Activated CD4-positive, alpha-beta memory T cell treated with anti-CD3 and anti-CD28 coated beads, Interleukin-2, amount 10 ng/mL, durations not matched to agents 7 days and 5 days (primary cell): ENCODE measurements around the gene XPNPEP3. TPM values are rescaled to one million over a fixed set of nuclear protein-coding genes. Genes with fewer than 3 reads are reported as not detected.
"Not testable (repeated sequence)": the region's sequence is repeated elsewhere in the genome, so short reads cannot be mapped to it uniquely, and the experiment has no call there.

ENCODE experiments used
- CTCF ChIA-PET: fragments of 350-600 bp; sonication (Branson Sonifier 250); formaldehyde crosslinking; loops from one replicate; lab custom pipeline; 2021; ENCODE audit warnings: antibody characterized with exemption, inconsistent platforms; lab: Charles Lee
- POLR2A ChIA-PET: fragments of 350-600 bp; sonication (Branson Sonifier 250); formaldehyde crosslinking; loops from one replicate; lab custom pipeline; 2021; ENCODE audit warnings: antibody characterized with exemption; lab: Charles Lee
- DNase-seq: peaks from one replicate; pipeline ENCODE4 v3.0.0-alpha.2; 2020
- H3K27ac Mint-ChIP-seq: one replicate; pipeline ENCODE4 v1.8.0; 2021; ENCODE audit warnings: mild to moderate bottlenecking, mixed read lengths
- H3K27me3 Mint-ChIP-seq: one replicate; pipeline ENCODE4 v1.8.0; 2021; ENCODE audit warnings: mixed read lengths
- H3K36me3 Mint-ChIP-seq: one replicate; pipeline ENCODE4 v1.8.0; 2021; ENCODE audit warnings: low read depth, mixed read lengths
- H3K4me1 Mint-ChIP-seq: one replicate; pipeline ENCODE4 v1.8.0; 2021; ENCODE audit warnings: mixed read lengths
- H3K4me3 Mint-ChIP-seq: one replicate; pipeline ENCODE4 v1.8.0; 2021; ENCODE audit warnings: mild to moderate bottlenecking, mixed read lengths
- H3K9me3 Mint-ChIP-seq: one replicate; pipeline ENCODE4 v1.8.0; 2021; ENCODE audit warnings: mixed read lengths
- total RNA-seq, 2 experiments: library from RNA; stranded (reverse); gene quantifications; one replicate each; pipeline ENCODE4 v1.2.3, GENCODE V29; 2021

Gene XPNPEP3
- total RNA-seq: 10 to 100 TPM; 11.3 to 13.2 TPM

DNA sequence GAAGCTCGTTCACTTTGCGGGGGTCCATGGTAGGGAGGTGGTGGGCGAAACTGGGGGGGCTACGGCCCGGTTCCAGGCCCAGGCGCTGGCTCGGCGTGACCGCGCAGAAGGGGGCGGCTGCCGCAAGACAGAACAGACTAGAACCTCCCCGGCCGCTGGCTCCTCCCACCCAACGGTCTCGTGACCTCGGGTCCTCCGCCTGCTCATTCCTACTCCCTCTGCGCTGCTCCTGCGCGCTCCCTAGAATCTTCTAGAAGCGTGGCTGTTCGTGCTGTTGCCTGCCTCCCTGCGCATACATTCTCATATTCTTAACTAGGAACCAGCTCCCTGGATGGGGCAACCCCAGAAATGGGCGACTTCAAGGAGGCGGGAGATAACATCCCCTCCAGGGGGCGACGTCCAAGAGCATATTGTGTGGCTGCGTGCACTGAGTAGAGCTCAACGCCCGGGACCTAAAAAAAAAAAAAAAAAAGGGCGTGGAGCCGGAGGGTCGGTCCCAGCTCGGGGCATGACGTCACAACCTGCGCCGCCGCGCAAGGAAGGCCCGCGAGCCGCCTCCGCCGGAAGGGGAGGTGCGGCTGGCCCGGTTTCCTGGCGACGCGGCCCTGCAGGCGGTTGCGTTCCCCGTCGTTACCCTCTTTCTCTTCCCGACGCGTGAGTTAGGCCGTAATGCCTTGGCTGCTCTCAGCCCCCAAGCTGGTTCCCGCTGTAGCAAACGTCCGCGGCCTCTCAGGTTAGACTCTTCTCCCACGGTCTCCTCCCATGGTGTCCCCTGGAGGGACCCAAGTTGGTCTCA is at the start of gene XPNPEP3, which contains the start of gene ST13:
TSS of gene XPNPEP3 (plus strand) at position 636 of the 796 bp plus-strand sequence. CDS start at position 670, 34 bp downstream.
TSS of gene ST13 (minus strand) at position 127 of the 796 bp plus-strand sequence. CDS start at position 28, 99 bp downstream.
- peak; percentile 97 for DNase-seq
- ChIA-PET POLR2A (interaction anchor here (0.7 to 4.3 kb wide), 18 partner anchors 11 to 612 kb away, joined by 3 to 31 read pairs (median 5); partner anchors contain the start of genes ACO2, EP300, PHF5A and RANGAP1), CTCF (interaction anchor here (0.6 to 3.5 kb wide), 11 partner anchors 10 to 509 kb away, joined by 3 to 20 read pairs (median 4); no protein-coding TSS in a partner anchor)
- peak within 1 kb of the TSS; percentile 99 for H3K27ac Mint-ChIP-seq
- H3K9me3 Mint-ChIP-seq: no peaks in the 10 kb centered on the region
- H3K4me1 Mint-ChIP-seq: peaks cover 50% of the 10 kb centered on the region
- peak within 1 kb of the TSS; percentile 95 for H3K4me3 Mint-ChIP-seq
- no peaks in the 10 kb centered on the region for H3K27me3 Mint-ChIP-seq
- H3K36me3 Mint-ChIP-seq: peaks cover 9% of the 10 kb centered on the region

DNA sequence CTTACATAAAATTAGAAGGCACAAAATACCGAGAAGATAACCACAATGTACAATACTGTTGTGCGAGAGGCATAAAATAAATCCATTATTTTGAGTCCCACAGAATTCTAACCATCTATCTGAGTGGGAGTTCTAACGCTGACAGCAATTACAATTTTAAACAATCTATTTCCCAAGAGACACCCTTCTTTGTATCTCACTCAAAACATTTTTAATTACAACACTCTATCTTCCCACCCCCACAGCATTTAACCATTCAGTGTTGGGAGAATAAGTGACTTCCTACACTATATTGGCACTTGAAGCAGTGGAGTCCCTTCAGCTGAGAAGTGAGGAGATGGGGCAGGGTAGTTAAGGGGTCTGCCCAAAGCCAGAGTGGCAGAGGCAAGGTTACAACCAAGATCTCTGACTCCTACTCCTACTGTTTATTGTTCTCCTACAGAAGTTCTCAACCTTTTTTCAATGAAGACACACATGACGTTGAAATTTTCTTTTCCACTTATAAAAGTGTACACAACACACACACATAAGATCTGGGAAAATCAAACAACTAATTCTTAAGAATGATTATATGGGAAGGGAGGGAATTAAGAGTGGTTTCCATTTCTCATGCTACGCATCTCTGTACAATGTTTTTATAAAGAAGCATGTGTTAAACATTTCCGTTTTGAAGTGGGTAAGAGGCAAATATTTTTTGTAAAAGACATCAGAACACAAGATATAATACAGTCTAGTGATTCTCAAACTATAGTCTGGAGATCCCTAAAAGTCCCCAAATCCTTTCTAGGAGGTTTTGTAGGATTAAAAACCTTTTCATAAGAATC is 48.7 kb upstream of the XPNPEP3 start:
- Mint-ChIP-seq H3K36me3 (peaks cover 10% of the 10 kb centered on the region), H3K4me1 (peaks cover 4% of the 10 kb centered on the region), H3K27ac (no peak overlapping the region), H3K9me3 (no peaks in the 10 kb centered on the region), H3K4me3 (no peak overlapping the region), H3K27me3 (no peaks in the 10 kb centered on the region)
- ChIA-PET CTCF (no interaction called here), POLR2A (no interaction called here)
- DNase-seq: no peak

GRCh38 chr22:40813912-40814315 is 43.0 kb upstream of the XPNPEP3 start:
- Mint-ChIP-seq H3K9me3 (no peaks in the 10 kb centered on the region), H3K36me3 (peaks cover 26% of the 10 kb centered on the region)
- POLR2A ChIA-PET: no interaction called here

GRCh38 chr22:40817737-40818136 is 39.2 kb upstream of the XPNPEP3 start:
- H3K27ac Mint-ChIP-seq: peak overlapping the region; percentile 88
- H3K27me3 Mint-ChIP-seq: no peaks in the 10 kb centered on the region
- ChIA-PET POLR2A (interaction anchor here (1.3 to 4.9 kb wide), 6 partner anchors 38 to 284 kb away, joined by 3 to 31 read pairs (median 4); partner anchors contain the start of genes ST13 and XPNPEP3), CTCF (interaction anchor here (0.9 to 3.3 kb wide), 4 partner anchors 18 to 134 kb away, joined by 3 to 22 read pairs (median 4); partner anchors contain the start of genes ST13 and XPNPEP3)
- H3K36me3 Mint-ChIP-seq: peaks cover 21% of the 10 kb centered on the region
- H3K9me3 Mint-ChIP-seq: no peaks in the 10 kb centered on the region
- H3K4me1 Mint-ChIP-seq: peaks cover 32% of the 10 kb centered on the region
- H3K4me3 Mint-ChIP-seq: peak overlapping the region; percentile 91
- DNase-seq: no peak

More at GRCh38 chr22:40813912-40814315, 43.0 kb upstream of the XPNPEP3 start:
- CTCF ChIA-PET: interaction anchor here (1.3 kb wide), 1 partner anchor 85 kb away, joined by 4 read pairs; no protein-coding TSS in a partner anchor
- no peak overlapping the region for H3K4me3 Mint-ChIP-seq
- H3K4me1 Mint-ChIP-seq: peaks cover 28% of the 10 kb centered on the region
- no peak overlapping the region for H3K27ac Mint-ChIP-seq
- DNase-seq: no peak
- no peaks in the 10 kb centered on the region for H3K27me3 Mint-ChIP-seq

DNA sequence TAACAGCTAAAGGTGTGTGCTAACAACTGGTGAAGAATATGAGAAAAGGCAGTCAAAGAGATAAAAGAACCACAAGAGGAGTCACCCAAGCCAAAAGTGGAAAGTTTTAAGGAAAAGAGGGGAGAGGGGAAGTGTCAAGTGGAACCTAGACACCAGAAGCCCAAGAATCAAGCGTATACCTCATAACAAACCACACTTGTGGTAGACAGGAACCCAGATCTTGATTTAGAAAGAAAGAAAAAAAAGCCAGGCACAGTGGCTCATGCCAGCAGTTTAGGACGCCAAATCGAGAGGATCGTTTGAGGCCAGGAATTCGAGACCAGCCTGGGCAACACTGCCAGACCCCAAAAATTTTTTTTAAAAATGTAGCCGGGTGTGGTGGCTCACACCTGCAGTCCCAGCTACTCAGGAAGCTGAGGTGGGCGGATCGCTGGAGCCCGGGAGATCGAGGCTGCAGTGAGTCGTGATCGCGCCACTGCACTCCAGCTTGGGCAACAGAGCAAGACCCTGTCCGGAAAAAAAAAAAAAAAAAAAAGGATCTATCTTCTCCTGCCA is 38.7 kb upstream of the XPNPEP3 start:
- peaks cover 21% of the 10 kb centered on the region for H3K36me3 Mint-ChIP-seq
- H3K4me3 Mint-ChIP-seq: peak overlapping the region; percentile 91
- no peaks in the 10 kb centered on the region for H3K27me3 Mint-ChIP-seq
- ChIA-PET POLR2A (interaction anchor here (1.0 to 4.9 kb wide), 7 partner anchors 38 to 355 kb away, joined by 3 to 31 read pairs (median 4); partner anchors contain the start of genes ST13 and XPNPEP3), CTCF (interaction anchor here (0.7 to 3.8 kb wide), 9 partner anchors 13 to 142 kb away, joined by 3 to 22 read pairs (median 4); partner anchors contain the start of genes ST13 and XPNPEP3)
- DNase-seq: no peak
- H3K27ac Mint-ChIP-seq: peak overlapping the region; percentile 88
- no peaks in the 10 kb centered on the region for H3K9me3 Mint-ChIP-seq
- H3K4me1 Mint-ChIP-seq: peaks cover 32% of the 10 kb centered on the region

DNA sequence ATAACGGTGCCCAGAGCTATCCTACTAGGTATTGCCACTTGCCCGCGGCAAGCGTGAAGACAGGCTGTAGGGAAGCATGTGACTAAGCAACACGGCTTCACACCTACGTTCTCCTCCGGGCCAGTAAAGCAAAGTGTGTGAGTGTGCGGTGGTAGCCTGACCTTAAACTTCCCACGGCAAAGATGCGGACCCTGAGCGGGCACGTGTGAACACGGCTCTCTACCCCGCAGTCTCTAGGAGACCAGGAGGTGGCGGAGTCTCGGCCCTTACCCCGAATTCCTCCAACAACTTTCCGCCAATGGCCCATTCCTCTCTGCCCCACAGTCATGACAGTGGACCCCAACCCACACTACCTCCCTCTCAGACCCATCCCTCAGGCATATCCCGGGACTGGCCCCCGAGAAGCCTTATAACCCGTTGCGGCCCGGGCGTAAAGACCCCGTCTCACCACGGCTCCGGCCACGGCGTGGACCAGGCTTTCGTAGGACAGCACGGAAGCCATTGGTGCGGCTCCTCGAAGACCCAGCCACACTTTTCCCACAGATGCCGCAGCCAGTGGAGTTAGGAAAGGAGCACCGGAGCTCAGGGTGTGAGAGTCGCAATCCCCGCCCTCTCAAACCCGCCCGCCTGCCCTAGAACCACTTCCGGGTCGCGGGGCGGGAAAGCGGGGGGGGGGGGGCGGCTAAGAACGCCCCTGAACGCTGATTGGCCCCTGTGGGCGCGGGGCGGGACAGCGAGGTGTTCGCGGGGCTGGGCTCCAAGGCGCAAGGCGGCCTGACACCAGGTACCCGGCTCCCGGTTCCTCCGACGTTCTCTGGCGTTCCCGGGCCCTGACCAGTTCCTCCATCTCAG is 38.0 kb upstream of the XPNPEP3 start, which contains the start of gene SLC25A17:
TSS of gene SLC25A17 (minus strand) at position 600 of the 852 bp plus-strand sequence. CDS start at position 502, 98 bp downstream.
- Mint-ChIP-seq H3K4me1 (peaks cover 32% of the 10 kb centered on the region), H3K9me3 (no peaks in the 10 kb centered on the region), H3K27ac (peak within 1 kb of the TSS; percentile 88), H3K36me3 (peaks cover 18% of the 10 kb centered on the region), H3K27me3 (no peaks in the 10 kb centered on the region), H3K4me3 (peak within 1 kb of the TSS; percentile 91)
- peak; percentile 90 for DNase-seq
- POLR2A ChIA-PET: interaction anchor here (0.6 to 4.9 kb wide), 8 partner anchors 9 to 355 kb away, joined by 3 to 31 read pairs (median 4); partner anchors contain the start of genes ST13 and XPNPEP3
- CTCF ChIA-PET: interaction anchor here (0.7 to 3.8 kb wide), 8 partner anchors 13 to 141 kb away, joined by 3 to 22 read pairs (median 4); no protein-coding TSS in a partner anchor

- Mint-ChIP-seq H3K4me3 (peak overlapping the region; percentile 91), H3K36me3 (peaks cover 15% of the 10 kb centered on the region), H3K27ac (peak overlapping the region; percentile 34), H3K27me3 (no peaks in the 10 kb centered on the region), H3K9me3 (no peaks in the 10 kb centered on the region), H3K4me1 (peaks cover 32% of the 10 kb centered on the region)
- ChIA-PET CTCF (interaction anchor here (0.6 to 3.8 kb wide), 6 partner anchors 12 to 909 kb away, joined by 3 to 22 read pairs (median 6); partner anchors contain the start of gene DNAJB7), POLR2A (interaction anchor here (0.6 to 4.9 kb wide), 6 partner anchors 9 to 137 kb away, joined by 3 to 31 read pairs (median 4); partner anchors contain the start of genes ST13 and XPNPEP3)
- DNase-seq: no peak
Observed at GRCh38 chr22:40819599-40820140, 37.3 kb upstream of the XPNPEP3 start.

DNA sequence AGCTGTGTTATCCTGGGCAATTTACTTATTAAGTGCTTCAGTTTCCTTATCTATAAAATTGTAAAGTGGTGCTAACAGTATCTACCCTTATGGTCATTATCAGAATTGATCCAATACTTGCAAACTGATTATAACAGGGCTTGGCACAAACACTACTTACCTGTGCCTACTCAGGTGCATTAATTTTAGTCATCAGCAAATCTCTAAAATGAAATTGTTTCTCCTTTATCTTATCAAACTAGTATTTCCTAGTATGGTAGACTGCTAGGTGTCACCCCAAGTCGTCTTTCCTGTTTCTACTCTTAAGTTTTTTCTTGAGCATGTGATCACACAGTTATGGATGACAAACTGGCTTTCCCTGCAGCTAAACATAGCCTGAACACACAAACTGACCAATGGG is 33.5 kb upstream of the XPNPEP3 start:
- Mint-ChIP-seq H3K4me1 (peaks cover 11% of the 10 kb centered on the region), H3K27me3 (no peaks in the 10 kb centered on the region), H3K4me3 (no peak overlapping the region), H3K36me3 (peaks cover 17% of the 10 kb centered on the region), H3K9me3 (no peaks in the 10 kb centered on the region), H3K27ac (no peak overlapping the region)
- POLR2A ChIA-PET: interaction anchor here (1.3 to 1.4 kb wide), 2 partner anchors 13 to 33 kb away, joined by 4 read pairs; partner anchors contain the start of gene ST13
- DNase-seq: no peak
- CTCF ChIA-PET: interaction anchor here (1.0 to 1.3 kb wide), 2 partner anchors 72 to 76 kb away, joined by 3 to 5 read pairs; no protein-coding TSS in a partner anchor

DNA sequence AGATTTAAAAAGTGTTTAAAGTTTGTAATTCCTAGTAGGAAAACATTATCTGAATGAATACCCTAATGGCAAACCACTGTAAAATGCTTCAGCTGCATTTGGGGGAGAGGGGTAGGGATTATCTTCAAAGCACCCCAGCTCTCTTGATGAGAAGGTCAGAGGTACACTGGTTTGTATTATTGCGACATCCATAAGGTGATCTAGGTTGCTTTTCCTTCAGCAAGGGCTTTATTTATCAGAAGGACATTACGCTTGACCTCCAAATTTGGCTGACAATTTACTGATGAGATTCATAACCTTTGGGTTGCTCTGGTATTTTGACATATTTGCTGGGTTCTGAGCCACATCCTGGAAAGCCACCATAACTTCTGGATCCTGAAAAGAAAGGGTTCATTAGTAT is 30.7 kb upstream of the XPNPEP3 start:
- H3K27me3 Mint-ChIP-seq, DNase-seq, H3K27ac Mint-ChIP-seq, POLR2A ChIA-PET, CTCF ChIA-PET, H3K4me3 Mint-ChIP-seq, H3K9me3 Mint-ChIP-seq, H3K4me1 Mint-ChIP-seq: not testable (repeated sequence)
- peaks cover 29% of the 10 kb centered on the region for H3K36me3 Mint-ChIP-seq

DNA sequence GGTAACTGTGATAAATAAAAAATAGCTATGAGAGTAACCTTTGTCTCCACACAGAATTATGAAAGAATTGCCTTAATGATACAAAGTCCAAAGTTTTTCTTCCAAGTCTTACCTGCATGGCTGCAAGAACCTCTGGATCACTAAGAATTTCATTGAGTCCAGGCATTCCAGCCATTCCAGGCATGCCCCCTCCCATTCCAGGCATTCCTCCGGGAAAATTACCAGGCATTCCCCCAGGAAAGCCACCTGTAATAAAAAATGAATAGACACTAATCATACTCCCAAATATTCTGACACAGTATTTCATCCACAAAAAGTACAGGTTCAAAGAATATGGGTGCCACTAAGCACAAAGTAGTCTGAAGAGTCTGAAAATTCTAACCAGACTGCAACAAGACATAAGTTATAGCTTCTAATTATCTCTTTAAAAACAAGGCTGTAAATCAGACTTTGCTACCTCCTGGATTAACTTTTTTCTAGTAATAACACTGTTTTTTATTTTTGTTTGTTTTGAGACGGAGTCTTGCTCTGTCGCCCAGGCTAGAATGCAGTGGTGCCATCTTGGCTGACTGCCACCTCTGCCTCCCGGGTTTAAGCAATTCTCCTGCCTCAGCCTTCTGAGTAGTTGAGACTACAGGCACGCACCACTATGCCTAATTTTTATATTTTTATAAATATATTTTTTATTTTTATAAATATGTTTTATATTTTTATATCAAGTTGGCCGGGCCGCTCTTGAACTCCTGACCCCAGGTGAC is 29.8 kb upstream of the XPNPEP3 start:
- Mint-ChIP-seq H3K36me3 (peaks cover 31% of the 10 kb centered on the region), H3K9me3 (no peaks in the 10 kb centered on the region), H3K4me1 (no peaks in the 10 kb centered on the region), H3K27ac (no peak overlapping the region), H3K4me3 (no peak overlapping the region), H3K27me3 (no peaks in the 10 kb centered on the region)
- no peak for DNase-seq
- POLR2A ChIA-PET: no interaction called here
- CTCF ChIA-PET: no interaction called here
